HuH-7.5 (cell line): ENCODE data around the gene PPP1R16B.

Experiments
- DNase-seq: peaks from one replicate; pipeline ENCODE4 v3.0.0; 2011; ENCODE audit warnings: low spot score

PPP1R16B gene

DNA sequence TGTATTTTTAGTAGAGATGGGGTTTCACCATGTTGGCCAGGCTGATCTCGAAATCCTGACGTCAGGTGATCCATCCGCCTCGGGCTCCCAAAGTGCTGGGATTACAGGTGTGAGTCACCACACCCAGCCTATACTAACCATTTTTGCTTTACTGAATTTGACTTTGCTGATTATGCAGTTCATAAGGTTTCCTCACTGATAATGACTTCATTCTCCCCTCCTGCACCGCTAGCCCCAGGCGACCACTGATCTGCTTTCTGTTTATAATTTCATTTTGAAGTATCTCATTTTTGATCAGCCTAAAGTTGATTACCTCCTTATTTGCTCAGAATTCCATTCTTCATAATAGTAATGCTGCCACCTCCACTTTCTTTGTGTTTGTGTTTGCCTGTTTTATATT is 72.0 kb downstream of the PPP1R16B start:
- no peak for DNase-seq

GRCh38 chr20:38878866-38879265 is 73.4 kb downstream of the PPP1R16B start:
- peak; percentile 45 for DNase-seq

GRCh38 chr20:38880952-38881735 is 75.6 kb downstream of the PPP1R16B start:
- DNase-seq, result no peak

DNA sequence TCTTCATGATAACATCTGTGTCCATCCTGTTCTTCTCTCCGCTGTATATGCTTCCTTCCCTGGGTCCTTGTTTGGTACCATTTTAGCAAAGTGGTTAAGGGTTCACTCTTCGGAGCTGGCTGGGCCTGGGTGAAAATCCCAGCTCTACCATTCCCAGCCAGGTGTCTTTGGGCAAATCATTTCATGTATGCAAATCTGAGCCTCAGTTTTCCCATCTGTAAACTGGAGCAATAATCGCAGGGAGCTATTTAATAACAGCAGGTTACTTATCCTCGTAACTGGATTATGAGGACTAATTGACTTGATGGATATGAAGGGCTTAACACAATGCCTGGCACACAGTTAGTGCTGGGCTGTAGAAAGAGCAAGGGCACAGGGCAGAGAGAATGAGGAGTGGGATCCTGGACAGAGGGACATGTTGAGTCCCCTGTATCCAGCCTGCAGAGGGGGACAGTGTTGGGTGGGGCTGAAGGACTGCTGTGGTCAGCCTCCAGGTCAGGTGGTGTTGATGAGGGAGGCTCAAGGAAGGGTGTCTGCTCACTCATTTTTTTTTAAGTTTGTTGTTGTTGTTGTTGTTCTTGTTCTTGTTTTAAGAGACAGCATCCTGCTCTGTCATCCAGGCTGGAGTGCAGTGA is 76.4 kb downstream of the PPP1R16B start:
- DNase-seq, result no peak

DNA sequence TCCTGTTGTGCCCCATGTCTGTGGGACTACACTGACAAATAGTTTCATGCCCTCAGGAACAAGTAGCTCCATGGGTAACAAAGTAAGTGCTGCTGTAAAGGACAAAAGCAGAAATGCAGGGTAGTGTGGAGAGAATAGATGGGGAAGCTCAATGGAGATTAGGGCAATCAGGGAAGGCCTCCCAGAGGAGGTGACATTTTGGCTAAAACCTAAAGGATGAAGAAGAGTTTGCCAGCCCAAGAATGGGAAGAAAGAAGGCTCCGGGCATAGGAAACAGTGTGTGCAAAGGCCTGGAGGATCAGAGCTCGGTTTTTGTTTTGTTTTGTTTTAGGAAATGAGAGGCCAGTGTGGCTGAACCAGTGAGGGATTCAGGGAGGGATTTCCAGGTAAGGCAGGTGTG is 77.1 kb downstream of the PPP1R16B start:
- DNase-seq, result no peak

DNA sequence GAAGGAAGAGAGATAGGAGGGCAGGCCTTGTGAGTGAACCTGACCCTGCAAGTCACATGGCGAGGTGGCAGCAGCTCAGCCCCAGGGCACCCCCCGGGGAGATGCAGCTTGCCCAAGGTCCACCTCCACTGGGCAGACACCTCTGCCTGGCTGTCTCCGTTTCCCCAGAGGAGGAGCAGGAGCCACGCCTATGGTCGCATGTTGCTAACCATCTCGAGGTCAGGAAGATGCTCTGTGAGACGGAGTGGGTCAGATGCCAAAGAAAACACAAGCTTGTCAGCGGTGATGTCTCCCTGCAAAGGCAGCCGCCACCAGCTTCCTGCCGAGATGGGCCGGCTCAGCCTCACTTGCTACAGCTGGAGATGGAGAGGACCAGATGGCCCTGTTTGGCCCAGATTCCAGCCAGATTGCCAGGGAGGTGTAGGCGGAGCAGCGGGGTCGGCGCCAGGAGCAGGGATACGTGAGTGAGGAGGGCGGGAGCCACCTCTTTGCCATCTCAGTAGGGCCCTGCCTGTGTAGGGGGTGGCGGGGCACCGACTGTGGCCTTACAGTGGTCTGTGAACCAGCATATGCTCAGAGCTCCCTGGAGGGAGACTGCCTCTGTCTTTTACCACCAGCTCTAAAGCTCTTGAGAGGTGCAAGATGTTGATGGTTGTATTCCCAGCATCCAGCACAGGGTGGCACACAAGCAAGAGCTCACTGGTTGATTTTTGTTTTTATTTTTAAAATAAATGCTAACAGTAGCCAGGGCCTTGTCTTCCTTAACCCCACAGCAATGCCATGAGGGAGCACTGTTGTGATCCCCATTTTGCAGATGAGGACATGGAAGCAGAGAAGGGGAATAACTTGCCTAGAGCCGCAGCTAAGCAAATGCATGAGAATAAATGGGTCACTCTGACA is 77.8 kb downstream of the PPP1R16B start:
- no peak for DNase-seq

DNA sequence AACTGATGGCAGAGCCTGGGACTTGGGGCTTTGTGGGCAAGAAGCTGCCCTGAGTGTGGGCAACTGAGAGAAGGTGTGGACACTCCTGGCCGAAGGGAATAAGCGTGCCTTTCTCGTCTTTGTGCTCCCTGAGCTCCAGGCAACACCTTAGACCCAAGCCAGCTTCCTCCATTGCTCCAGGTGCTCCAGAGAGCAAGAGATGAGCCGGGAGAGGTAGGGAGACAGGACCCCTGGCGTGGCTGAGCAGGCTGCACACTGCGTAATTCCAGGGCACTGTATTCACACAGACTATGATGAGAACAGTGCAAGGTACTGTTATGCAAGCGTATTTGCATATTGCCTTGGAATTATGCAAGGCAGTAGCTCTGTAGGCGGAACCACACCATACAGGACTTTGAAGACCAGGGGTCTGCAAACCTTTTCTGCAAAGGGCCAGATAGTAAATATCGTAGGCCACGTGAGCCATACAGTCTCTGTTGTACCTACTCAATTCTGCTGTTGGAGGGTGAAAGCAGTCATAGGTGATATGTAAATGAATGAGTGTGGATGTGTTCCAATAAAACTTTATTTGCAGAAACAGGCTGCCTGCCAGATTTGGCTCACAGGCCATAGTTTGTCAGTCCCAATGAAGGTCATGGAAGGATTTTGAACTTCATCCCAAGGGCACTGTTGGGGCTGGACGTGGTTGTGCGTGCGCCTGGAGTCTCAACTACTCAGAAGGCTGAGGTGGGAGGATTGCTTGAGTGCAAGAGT is 78.7 kb downstream of the PPP1R16B start:
- DNase-seq, result no peak

DNA sequence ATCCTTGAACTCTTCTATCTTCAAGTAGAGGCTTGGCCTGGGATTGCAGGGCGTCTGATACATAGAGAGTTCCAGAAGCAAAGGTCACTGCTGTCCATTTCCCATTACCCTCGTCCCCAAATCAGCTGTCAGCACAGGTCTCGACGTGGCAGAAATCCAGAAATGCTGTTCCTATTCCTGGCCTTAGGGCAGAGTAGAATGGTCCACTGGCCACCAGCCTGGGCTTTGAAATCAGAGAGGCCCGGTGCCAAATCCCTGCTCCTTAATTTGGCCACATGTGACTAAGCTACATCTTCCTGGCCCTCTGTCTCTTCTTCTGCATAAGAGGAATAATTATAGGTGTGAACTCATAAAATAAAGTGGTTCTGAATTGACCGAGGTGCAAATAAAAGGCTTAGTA is 79.9 kb downstream of the PPP1R16B start:
- DNase-seq, result no peak

DNA sequence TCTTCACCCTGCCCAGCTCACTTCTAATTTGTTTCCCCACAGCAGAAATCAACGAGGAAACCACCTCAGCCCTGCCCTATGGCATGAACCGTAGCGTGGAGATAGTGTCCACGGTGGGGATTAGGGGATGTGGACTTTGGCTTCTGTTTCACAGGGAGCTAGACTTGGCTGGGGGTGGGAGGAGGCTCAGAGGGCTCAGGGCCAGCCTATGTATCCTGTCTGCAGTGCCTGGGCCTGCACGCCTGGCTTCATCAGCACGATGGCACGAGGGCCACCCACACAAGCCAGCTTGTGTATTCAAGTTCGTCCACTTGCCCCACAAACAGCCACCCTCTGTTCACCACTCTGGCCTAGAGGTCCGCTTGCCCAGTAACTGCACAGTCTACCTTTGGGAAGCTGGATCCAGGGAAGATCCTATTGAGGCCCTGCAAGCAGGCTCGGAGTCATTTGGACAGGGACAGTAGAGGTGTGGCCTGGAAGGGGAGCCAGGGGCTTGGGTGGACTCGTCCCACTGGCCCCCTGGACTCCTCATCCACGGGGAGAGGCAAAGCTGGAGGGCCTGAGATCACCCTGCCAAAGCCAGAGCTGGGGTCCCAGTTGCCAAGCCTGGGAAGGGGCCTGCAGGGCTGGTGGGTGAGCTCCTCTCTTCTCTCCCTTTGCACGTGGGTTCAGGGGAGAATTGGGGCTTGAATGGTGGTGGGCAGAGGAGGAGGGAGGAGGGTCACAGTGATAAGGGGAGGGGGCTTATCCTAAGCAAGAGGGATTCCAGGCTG is 82.7 kb downstream of the PPP1R16B start:
- no peak for DNase-seq

DNA sequence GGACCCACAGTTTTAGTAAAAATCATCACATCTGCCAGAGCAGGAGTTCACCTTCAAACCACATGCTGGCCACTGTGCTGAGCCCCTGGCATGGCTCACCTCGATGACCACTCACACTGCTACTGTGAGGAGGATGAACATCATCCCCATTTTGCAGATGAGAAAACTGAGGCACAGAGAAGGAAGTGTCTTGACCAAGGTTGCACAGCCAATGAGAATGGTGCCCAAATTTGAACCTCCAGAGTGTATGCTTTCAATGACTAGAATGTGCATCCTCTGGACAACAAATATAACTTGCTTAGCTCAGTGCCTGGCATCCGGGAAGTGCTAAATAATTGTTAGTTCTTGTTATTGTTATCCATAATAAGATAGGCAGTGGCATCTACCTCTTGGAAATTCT is 83.6 kb downstream of the PPP1R16B start:
- DNase-seq, result no peak

DNA sequence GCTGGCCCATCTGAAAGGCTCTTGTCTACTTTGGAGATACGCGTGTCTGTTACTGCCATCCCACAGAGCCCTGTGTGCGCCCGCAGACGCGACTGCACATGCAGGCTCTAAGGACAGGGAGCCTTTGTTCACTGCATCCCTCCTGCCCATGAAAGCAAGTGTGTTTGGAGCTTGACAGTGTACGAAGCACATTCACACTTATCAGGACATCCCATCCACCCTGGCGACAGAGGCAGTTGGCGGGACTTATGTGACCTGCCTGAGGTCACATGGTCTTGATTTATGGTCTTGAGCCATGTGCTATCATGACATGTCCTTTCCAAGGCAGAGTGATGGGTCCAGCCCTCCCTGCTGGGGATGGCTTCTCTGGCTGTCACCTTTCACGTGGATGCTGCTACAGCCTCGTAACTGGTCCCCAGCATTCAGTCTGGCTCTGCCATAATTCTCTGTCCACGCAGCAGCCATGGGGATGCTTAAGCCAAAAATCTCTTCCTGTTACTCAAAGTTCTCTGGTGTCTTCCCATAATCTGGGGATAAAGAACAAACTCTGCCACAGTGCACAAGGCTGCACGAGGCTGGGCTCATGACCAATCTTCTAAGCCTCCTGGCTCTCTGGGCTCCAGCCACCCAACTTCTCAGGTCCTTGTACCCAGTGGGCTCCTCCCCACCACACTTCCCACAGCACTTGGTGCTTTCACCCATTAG is 84.4 kb downstream of the PPP1R16B start:
- no peak for DNase-seq

- DNase-seq, result no peak
Measured at GRCh38 chr20:38890497-38890818, 85.0 kb downstream of the PPP1R16B start.

DNA sequence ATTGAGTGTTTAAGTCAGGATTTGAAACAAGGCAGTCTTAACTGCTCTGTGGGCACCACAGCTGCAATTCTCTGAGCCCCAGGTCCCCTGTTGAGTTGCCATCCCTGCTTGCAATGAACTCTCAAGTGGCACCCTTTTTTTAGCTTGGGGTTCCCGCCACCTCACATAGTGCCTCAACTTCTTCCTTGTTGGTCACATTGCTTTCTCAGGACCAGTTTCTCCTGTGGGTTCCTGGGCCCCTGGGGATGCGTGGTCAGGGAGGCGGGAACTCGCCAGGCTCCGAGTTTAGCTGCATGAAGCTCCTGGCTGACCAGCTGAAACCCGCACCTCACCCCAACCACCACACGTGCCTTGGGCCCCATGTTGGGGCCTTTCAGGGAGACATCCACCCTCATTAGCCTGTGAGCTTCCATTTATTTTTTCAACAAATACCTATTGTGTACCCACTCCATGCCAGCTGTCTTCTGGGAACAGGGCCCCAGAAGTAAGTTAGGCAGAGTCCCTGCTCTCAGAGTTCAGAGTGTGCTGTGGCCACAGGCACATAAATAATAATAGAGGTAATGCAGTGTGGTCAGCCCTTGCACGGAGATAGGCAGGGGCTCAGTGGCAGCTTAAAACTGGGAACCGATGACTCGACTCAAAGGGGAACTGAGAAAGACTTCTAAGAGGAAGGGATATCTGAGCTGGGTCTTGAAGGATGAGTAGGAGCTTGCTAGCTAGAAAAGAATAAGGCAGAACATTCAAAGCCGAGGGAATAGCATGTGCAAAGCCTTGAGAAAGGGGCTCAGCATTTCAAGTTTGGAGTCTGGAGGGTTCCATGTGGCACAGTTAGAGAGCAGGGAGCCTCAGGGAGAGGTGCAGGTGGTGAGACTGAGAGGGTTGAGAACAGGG is 86.8 kb downstream of the PPP1R16B start:
- no peak for DNase-seq

DNA sequence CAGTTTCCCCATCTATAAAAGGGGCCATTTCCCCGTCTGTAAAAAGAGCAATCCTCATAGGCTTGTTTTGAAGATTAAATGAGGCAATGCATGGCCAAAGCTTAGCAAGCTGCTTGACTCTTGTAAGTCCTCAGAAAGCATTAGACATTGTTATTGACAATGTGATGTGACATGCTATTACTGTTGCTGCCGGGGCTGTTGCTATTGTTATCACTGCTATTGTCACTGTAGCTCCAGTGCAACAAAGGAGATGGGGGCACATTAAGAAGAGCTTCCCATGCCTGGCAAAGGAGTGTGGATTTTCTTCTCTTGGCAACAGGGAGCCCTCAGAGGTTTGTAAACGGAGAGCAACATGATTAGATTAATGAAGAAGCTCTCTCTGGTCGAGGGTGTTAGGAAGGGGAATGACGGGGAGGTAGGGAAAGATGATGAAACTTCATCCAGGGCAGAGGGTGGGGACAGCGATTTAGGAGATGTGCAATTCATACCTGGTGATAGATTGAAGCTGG is 87.6 kb downstream of the PPP1R16B start:
- DNase-seq, result no peak

DNA sequence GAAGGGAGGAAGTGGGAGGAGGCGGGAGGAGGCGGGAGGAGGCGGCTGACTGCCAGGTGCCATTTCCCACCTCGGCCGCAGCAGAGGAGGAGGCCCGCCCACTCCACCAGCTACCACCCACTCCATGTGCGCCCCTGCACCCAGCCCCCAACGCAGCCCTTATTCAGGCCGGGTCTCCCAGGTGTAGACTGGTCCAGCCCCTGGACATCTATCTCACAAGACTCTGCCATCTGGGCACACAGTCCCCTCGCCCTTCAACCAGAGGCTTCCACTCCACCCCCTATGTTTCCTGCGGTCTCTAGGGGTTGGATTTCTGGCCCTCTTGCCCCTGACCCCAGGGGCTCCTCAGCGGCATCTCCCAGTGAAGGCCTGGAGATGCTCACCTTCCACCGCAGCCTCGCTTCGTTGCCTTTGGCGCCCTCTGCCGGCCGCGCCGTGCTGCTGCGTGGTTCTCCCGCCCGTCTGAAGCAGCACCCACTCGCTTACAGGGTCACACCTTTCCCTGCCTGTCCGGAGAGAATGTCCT is 88.1 kb downstream of the PPP1R16B start:
- DNase-seq, result peak; percentile 81

GRCh38 chr20:38894091-38894847 is 88.8 kb downstream of the PPP1R16B start:
- DNase-seq, result peak; percentile 67

DNA sequence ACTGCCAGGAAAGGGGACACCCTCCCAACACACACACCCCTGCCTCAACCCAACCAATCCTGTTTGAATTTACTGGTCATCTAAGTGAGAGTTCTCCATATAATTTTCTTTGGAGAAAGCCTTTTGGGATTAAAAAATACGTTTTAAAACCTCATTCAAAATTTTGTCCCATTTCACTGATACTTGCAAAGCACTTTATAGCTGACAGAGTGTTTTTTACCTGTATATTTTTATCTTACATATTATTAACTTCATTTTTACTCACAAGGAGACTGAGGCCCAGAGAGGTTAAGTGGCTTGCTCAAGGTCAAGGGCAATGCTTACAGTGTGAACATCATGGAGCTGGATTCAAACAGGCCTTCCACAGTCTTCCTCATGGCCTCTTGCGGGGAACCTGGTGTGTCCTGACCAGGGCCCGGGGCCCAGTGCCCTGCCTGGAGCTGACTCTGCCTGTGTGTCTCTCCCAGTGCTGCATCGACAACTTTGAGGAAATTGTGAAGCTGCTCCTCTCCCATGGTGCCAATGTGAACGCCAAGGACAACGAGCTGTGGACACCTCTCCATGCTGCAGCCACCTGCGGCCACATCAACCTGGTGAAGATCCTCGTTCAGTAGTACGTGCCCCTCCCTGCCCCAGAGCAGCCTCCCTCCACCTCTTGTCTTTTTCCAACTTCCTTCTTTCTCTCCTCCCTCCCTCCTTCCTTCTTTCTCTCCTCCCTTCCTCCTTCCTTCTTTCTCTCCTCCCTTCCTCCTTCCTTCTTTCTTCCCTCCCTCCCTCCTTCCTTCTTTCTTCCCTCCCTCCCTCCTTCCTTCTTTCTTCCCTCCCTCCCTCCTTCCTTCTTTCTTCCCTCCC is 89.8 kb downstream of the PPP1R16B start:
- DNase-seq, result no peak
